Ascending aorta (tissue), 2 donors: ENCODE data around the gene PITX3. TPM values are rescaled to one million over a fixed set of nuclear protein-coding genes. Genes with fewer than 3 reads are reported as not detected.
A peak's percentile ranks its signal among the peaks of the same experiment; 100 is the strongest.

ENCODE experiments used
- DNase-seq, 2 donors: peaks; one replicate each; pipeline ENCODE4 v3.0.0-alpha.2; 2019; ENCODE audit warnings: low spot score in 2 of 2
- H3K27ac ChIP-seq, 2 donors: fragments of 200-600 bp; sonication (generic); one replicate each; pipeline ENCODE4 v1.5.1; 2016 to 2017; ENCODE audit warnings: mild to moderate bottlenecking in 1 of 2
- H3K27me3 ChIP-seq: fragments of 200-600 bp; sonication (generic); one replicate; pipeline ENCODE4 v1.5.1; 2017
- H3K36me3 ChIP-seq, 2 donors: fragments of 200-600 bp; sonication (generic); one replicate each; pipeline ENCODE4 v1.5.1; 2016
- H3K4me1 ChIP-seq, 2 donors: fragments of 200-600 bp; sonication (generic); one replicate each; pipeline ENCODE4 v1.5.1; 2016 to 2017; ENCODE audit warnings: mild to moderate bottlenecking in 1 of 2
- H3K4me3 ChIP-seq, 2 donors: fragments of 200-600 bp; sonication (generic); one replicate each; pipeline ENCODE4 v1.5.1; 2016 to 2017; ENCODE audit warnings: mild to moderate bottlenecking in 1 of 2
- H3K9me3 ChIP-seq, 2 donors: fragments of 200-600 bp; sonication (generic); one replicate each; pipeline ENCODE4 v1.5.1; 2016
- CTCF ChIP-seq, 3 experiments: fragments of 200-600 bp in 2 of 3; fragments of 450-650 bp in 1 of 3; sonication (generic) in 2 of 3; IDR thresholded peaks; one replicate each; pipeline ENCODE4 v1.5.1; 2016 to 2019; ENCODE audit warnings: antibody characterized with exemption in 3 of 3, mild to moderate bottlenecking in 1 of 3, moderate library complexity in 1 of 3
- intact Hi-C: fragments of 100-400 bp; cut with DNase I; formaldehyde crosslinking; loops from one replicate; pipeline ENCODE4 v1.15.1; 2023
- total RNA-seq: library from RNA; depleted of rRNA; stranded (reverse); fragments of >200 nt; gene quantifications from one replicate; pipeline ENCODE4 v1.1.0, GENCODE V29; 2016

Gene PITX3
- total RNA-seq = not detected

GRCh38 chr10:102241444-102242117, at the start of gene PITX3:
TSS of gene PITX3 (minus strand) at chr10:102241512. CDS start at chr10:102232080, 9,432 bp downstream.
- peak in 1 of 3 experiments; percentile 23 for TF ChIP-seq CTCF (IDR thresholded peaks at IDR 0.05)
- H3K27me3 ChIP-seq = no peaks in the 10 kb centered on the region
- peak; percentile 79 to 95 for DNase-seq
- peak within 1 kb of the TSS; percentile 70 to 71 for H3K4me3 ChIP-seq
- no peak within 1 kb of the TSS for H3K27ac ChIP-seq
- H3K36me3 ChIP-seq = no peaks in the 10 kb centered on the region
- intact Hi-C loops = loop anchor here (5.0 kb wide), 1 partner anchor 261 kb away; the partner anchor contains the start of genes ACTR1A and SUFU
- peaks cover 13 to 26% of the 10 kb centered on the region in 2 donors for H3K4me1 ChIP-seq
- no peaks in the 10 kb centered on the region for H3K9me3 ChIP-seq

- Histone ChIP-seq H3K4me1 (no peaks in the 10 kb centered on the region), H3K4me3 (no peak overlapping the region), H3K27me3 (no peaks in the 10 kb centered on the region), H3K9me3 (no peaks in the 10 kb centered on the region), H3K27ac (no peak overlapping the region), H3K36me3 (no peaks in the 10 kb centered on the region)
- no peak for TF ChIP-seq CTCF (IDR thresholded peaks at IDR 0.05)
- no peak for DNase-seq
- intact Hi-C loops = no loop called here
These were observed 48.5 kb upstream of the PITX3 start for GRCh38 chr10:102289840-102290239.

DNA sequence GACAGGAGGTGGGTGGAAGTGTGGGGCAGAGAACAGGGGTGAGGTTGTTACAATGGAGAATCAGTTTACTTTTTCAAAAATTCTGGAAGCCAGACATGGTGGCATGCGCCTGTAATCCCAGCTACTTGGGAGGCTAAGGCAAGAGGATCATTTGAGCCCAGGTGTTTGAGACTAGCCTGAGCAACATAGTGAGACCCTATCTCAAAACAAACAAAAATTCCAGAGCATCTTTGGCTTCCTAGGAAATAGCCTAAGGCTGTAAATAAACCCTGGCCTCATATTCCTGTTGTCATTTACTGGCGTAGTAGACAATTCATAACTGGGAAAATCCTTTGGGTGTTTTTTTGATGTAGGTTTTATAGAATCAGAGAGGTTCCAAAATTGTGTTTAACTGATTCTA, 48.0 kb upstream of the PITX3 start:
- no peak for DNase-seq
- Histone ChIP-seq H3K36me3 (no peaks in the 10 kb centered on the region), H3K27ac (no peak overlapping the region), H3K4me1 (no peaks in the 10 kb centered on the region), H3K4me3 (no peak overlapping the region), H3K9me3 (no peaks in the 10 kb centered on the region), H3K27me3 (no peaks in the 10 kb centered on the region)
- no peak for TF ChIP-seq CTCF (IDR thresholded peaks at IDR 0.05)
- intact Hi-C loops = no loop called here

DNA sequence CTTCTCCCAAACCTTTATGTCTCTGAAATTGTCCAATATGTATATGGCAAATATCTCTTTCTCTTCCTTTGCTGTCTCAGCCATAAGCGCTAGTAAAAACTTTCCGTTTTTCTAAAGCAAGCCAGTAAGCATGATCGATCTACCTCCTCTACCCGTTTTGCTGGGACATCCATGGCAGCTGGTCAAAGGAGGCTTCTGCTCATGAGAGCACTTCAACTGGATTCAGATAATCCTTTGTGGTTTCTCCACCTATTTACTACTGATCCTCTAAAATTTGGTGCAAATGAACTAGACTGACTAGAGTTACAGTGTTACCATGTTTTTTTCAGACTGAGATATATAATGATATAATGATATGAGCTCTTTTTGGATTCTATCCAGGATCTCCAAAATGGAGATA, 46.7 kb upstream of the PITX3 start:
- H3K36me3 ChIP-seq = no peaks in the 10 kb centered on the region
- no peak for DNase-seq

GRCh38 chr10:102287538-102287937, 46.2 kb upstream of the PITX3 start:
- H3K4me1 ChIP-seq = no peaks in the 10 kb centered on the region
- intact Hi-C loops = no loop called here
- H3K4me3 ChIP-seq = no peak overlapping the region
- H3K27ac ChIP-seq = no peak overlapping the region
- H3K36me3 ChIP-seq = no peaks in the 10 kb centered on the region
- H3K27me3 ChIP-seq = no peaks in the 10 kb centered on the region
- no peaks in the 10 kb centered on the region for H3K9me3 ChIP-seq
- TF ChIP-seq CTCF (IDR thresholded peaks at IDR 0.05) = no peak
- DNase-seq = no peak

More for the DNA sequence above, 46.7 kb upstream of the PITX3 start:
- no peak overlapping the region for H3K4me3 ChIP-seq
- TF ChIP-seq CTCF (IDR thresholded peaks at IDR 0.05) = no peak
- intact Hi-C loops = no loop called here
- H3K9me3 ChIP-seq = no peaks in the 10 kb centered on the region
- no peaks in the 10 kb centered on the region for H3K27me3 ChIP-seq
- H3K4me1 ChIP-seq = no peaks in the 10 kb centered on the region
- no peak overlapping the region for H3K27ac ChIP-seq
